GM12878 (cell line): ENCODE results near the gene PRELID2. TPM values are rescaled to one million over a fixed set of nuclear protein-coding genes. Genes with fewer than 3 reads are reported as not detected.
"Not testable (repeated sequence)": the region's sequence is repeated elsewhere in the genome, so short reads cannot be mapped to it uniquely, and the experiment has no call there.

Experiments
- ATAC-seq: fragments of 200-7000 bp; cut with Tn5 transposase; 3 replicates; pipeline ENCODE4 v1.9.1; 2020; ENCODE audit warnings: mild to moderate bottlenecking, moderate library complexity
- BruUV-seq: library from RNA; stranded (reverse); fragments of 400-500 nt; replicated peaks from 2 replicates; lab custom pipeline; 2021; lab: Mats Ljungman, UMichigan
- CTCF ChIA-PET: fragments of 300-600 bp; sonication (Branson Sonifier 250); formaldehyde crosslinking; extraction: SDS; loops from one replicate; lab custom pipeline; 2021; ENCODE audit warnings: inconsistent platforms; lab: Yijun Ruan, JAX
- POLR2A ChIA-PET: fragments of 350-600 bp; formaldehyde crosslinking; extraction: SDS; loops from one replicate; lab custom pipeline; 2021; ENCODE audit warnings: inconsistent platforms; lab: Charles Lee
- RAD21 ChIA-PET: fragments of 300-600 bp; sonication (Branson Sonifier 250); formaldehyde crosslinking; loops from one replicate; lab custom pipeline; 2023; ENCODE audit warnings: antibody characterized with exemption; ENCODE audit not compliant: unreplicated experiment; lab: Charles Lee
- SMC1A ChIA-PET: fragments of 300-600 bp; sonication (Branson Sonifier 250); formaldehyde crosslinking; loops from one replicate; lab custom pipeline; 2023; ENCODE audit not compliant: unreplicated experiment, uncharacterized antibody; lab: Charles Lee
- DNase-seq: peaks from one replicate; pipeline ENCODE4 v3.0.0-alpha.2; 2011; ENCODE audit warnings: low read depth, low spot score
- FAIRE-seq: peaks from 3 replicates; lab custom pipeline; 2011; peaks lifted over from hg19 to GRCh38; lab: Jason Lieb, UNC
- H2AFZ ChIP-seq: 2 replicates; pipeline ENCODE4 v1.6.0; 2011; ENCODE audit warnings: low read depth, low read length, control low read depth; ENCODE audit not compliant: control insufficient read depth
- H3K27ac ChIP-seq: 2 replicates; pipeline ENCODE4 v1.5.1; 2011; ENCODE audit warnings: control low read depth; ENCODE audit not compliant: control insufficient read depth, insufficient read depth
- H3K27me3 ChIP-seq, 2 experiments: replicated peaks in 1 of 2; 2 replicates each; pipeline versions ENCODE4 v1.6.0 to v1.6.1; 2011; ENCODE audit warnings: low read length in 1 of 2; ENCODE audit not compliant: control insufficient read depth in 2 of 2, insufficient read depth in 2 of 2
- H3K36me3 ChIP-seq, 2 experiments: 2 replicates each; pipeline ENCODE4 v1.5.1; 2011; ENCODE audit warnings: low read length in 1 of 2; ENCODE audit not compliant: control insufficient read depth in 2 of 2, insufficient read depth in 2 of 2
- H3K4me1 ChIP-seq: 2 replicates; pipeline ENCODE4 v1.6.1; 2011; ENCODE audit warnings: mild to moderate bottlenecking, low read length, moderate library complexity, mixed read lengths; ENCODE audit not compliant: control insufficient read depth, insufficient read depth
- H3K4me2 ChIP-seq: 2 replicates; pipeline ENCODE4 v1.6.0; 2011; ENCODE audit warnings: control low read depth; ENCODE audit not compliant: control insufficient read depth, insufficient read depth
- H3K4me3 ChIP-seq: fragments of 200-600 bp; sonication (generic); 2 replicates; pipeline ENCODE4 v1.5.1; 2016
- H3K79me2 ChIP-seq: 2 replicates; pipeline ENCODE4 v1.6.0; 2011; ENCODE audit warnings: low read length; ENCODE audit not compliant: control insufficient read depth, insufficient read depth
- H3K9ac ChIP-seq: 2 replicates; pipeline ENCODE4 v1.8.0; 2011; ENCODE audit warnings: low read length, control low read depth, mixed read lengths; ENCODE audit not compliant: control insufficient read depth, insufficient read depth
- H3K9me3 ChIP-seq: replicated peaks from 3 replicates; pipeline ENCODE4 v1.5.1; 2011; ENCODE audit warnings: mild to moderate bottlenecking, low read length; ENCODE audit not compliant: control insufficient read depth, insufficient read depth
- H4K20me1 ChIP-seq: 2 replicates; pipeline ENCODE4 v1.6.0; 2011; ENCODE audit not compliant: control insufficient read depth, insufficient read depth
- BACH1 ChIP-seq: fragments of 450-650 bp; IDR thresholded peaks from 2 replicates; pipeline ENCODE4 v1.6.1; 2017; ENCODE audit warnings: mild to moderate bottlenecking, borderline replicate concordance
- CEBPB ChIP-seq, 2 experiments: fragments of 150-350 bp in 1 of 2; IDR thresholded peaks; 2 replicates each; pipeline ENCODE4 v1.6.1; 2012 to 2014; ENCODE audit warnings: low read depth in 2 of 2, low read length in 2 of 2, borderline replicate concordance in 1 of 2, inconsistent platforms in 1 of 2
- CHD4 ChIP-seq: fragments of 200-600 bp; sonication (generic); IDR thresholded peaks from 2 replicates; pipeline ENCODE4 v1.6.1; 2016; ENCODE audit warnings: mild to moderate bottlenecking
- IRF4 ChIP-seq: IDR thresholded peaks from 2 replicates; pipeline ENCODE4 v1.6.1; 2011; ENCODE audit warnings: low read depth, low read length
- JUND ChIP-seq: IDR thresholded peaks from 2 replicates; pipeline ENCODE4 v1.6.1; 2012; ENCODE audit warnings: low read depth, mild to moderate bottlenecking, low read length, improper control_type of control experiment, moderate library complexity
- NFXL1 ChIP-seq: fragments of 450-650 bp; IDR thresholded peaks from 2 replicates; pipeline ENCODE4 v1.6.1; 2017; ENCODE audit warnings: antibody characterized with exemption, mild to moderate bottlenecking, borderline replicate concordance
- NFYA ChIP-seq: IDR thresholded peaks from 2 replicates; pipeline ENCODE4 v1.6.1; 2011; ENCODE audit warnings: low read depth, mild to moderate bottlenecking, low read length, improper control_type of control experiment, borderline replicate concordance
- PKNOX1 ChIP-seq: fragments of 450-650 bp; IDR thresholded peaks from 2 replicates; pipeline ENCODE4 v1.6.1; 2016; ENCODE audit warnings: mild to moderate bottlenecking
- YY1 ChIP-seq: IDR thresholded peaks from 2 replicates; pipeline ENCODE4 v1.6.1; 2011; ENCODE audit warnings: low read depth, mild to moderate bottlenecking, low read length
- ZBTB11 ChIP-seq: fragments of 450-650 bp; formaldehyde crosslinking; IDR thresholded peaks from 2 replicates; pipeline ENCODE4 v1.5.0; 2022; ENCODE audit warnings: mild to moderate bottlenecking, missing genetic modification characterization
- WGBS: methylation state at CpG from one replicate; pipeline ENCODE4 v1.1.6; 2016; ENCODE audit warnings: low lambda C conversion rate; ENCODE audit not compliant: insufficient replicate concordance, insufficient coverage; ENCODE audit errors: missing lambda C conversion rate; 5-methylcytosine and 5-hydroxymethylcytosine counted together
- in situ Hi-C: fragments of 300-500 bp; cut with MboI; formaldehyde crosslinking; loops from 9 replicates; pipeline ENCODE4 v1.14.3; 2018; ENCODE audit warnings: mixed read lengths
- intact Hi-C: fragments of 100-400 bp; cut with micrococcal nuclease; formaldehyde crosslinking; loops from one replicate; pipeline ENCODE4 v1.14.2; 2022; ENCODE audit not compliant: unreplicated experiment
- polyA plus RNA-seq, 11 experiments: library from polyadenylated mRNA; depleted of rRNA in 4 of 11; unstranded in 6 of 11; stranded (reverse) in 5 of 11; fragments of >200 nt; fragmentation: Nextera tagmentation in 4 of 11; fragmentation: Illumina TruSeq in 1 of 11; extraction: Ambion mirVana in 4 of 11; extraction: Trizol in 1 of 11; gene quantifications; 1 replicate in 1 of 11; 2 replicates in 10 of 11; pipeline versions ENCODE4 v1.2.1 to v1.2.3, GENCODE V29; 2011 to 2016; ENCODE audit warnings: inconsistent platforms in 2 of 11, missing spikeins in 2 of 11, low read depth in 1 of 11
- total RNA-seq, 4 experiments: library from RNA; depleted of rRNA in 3 of 4; stranded (reverse); fragments of >200 nt in 3 of 4; fragmentation: Illumina TruSeq in 1 of 4; extraction: Trizol in 1 of 4; gene quantifications; 2 replicates each; pipeline versions ENCODE4 v1.2.1 to v1.2.3, GENCODE V29; 2013 to 2021

The PRELID2 gene
- total and polyA plus RNA-seq, 10 of the 15 experiments (the other 5 are each of a cell fraction or from before 2014, with no cell fraction given), result 0.07 to 0.31 (median 0.13) TPM; not detected in 5

GRCh38 chr5:145838276-145838675 is 3.1 kb upstream of the PRELID2 start:
- CTCF ChIA-PET, result interaction anchor here (1.3 to 2.9 kb wide), 2 partner anchors 10 to 12 kb away, joined by 3 to 10 read pairs; no protein-coding TSS in a partner anchor
- no peaks in the 10 kb centered on the region; a peak in 2 of 4 replicates for H3K27me3 ChIP-seq
- WGBS, result 32% methylated on average over 6 of the region's 6 CpGs
- no peaks in the 10 kb centered on the region for H3K4me1 ChIP-seq
- H3K27ac ChIP-seq, result no peak overlapping the region
- FAIRE-seq, result no peak
- H3K9me3 ChIP-seq, result no peaks in the 10 kb centered on the region
- in situ Hi-C loops, result no loop called here
- DNase-seq, result no peak
- RAD21 ChIA-PET, result no interaction called here
- POLR2A ChIA-PET, result no interaction called here
- H3K4me3 ChIP-seq, result no peak overlapping the region
- no peak overlapping the region for H3K4me2 ChIP-seq
- TF ChIP-seq ZBTB11 (CRISPR knock-in tag), result no peak
- TF ChIP-seq BACH1, result no peak
- TF ChIP-seq CHD4, result no peak
- TF ChIP-seq IRF4, result no peak
- TF ChIP-seq YY1, result no peak
- no peak for TF ChIP-seq CEBPB (IDR thresholded peaks at IDR 0.05; ENCODE audit: borderline replicate concordance in 1 of 2, low read depth in 2 of 2, low read length in 2 of 2)
- TF ChIP-seq JUND, result no peak
- no peak for TF ChIP-seq PKNOX1
- no peak for TF ChIP-seq NFYA
- TF ChIP-seq NFXL1, result no peak
- ATAC-seq, result no peak
- H3K79me2 ChIP-seq, result no peaks in the 10 kb centered on the region
- H2AFZ ChIP-seq, result no peak overlapping the region
- no peak overlapping the region for H3K9ac ChIP-seq
- H4K20me1 ChIP-seq, result no peaks in the 10 kb centered on the region
- H3K36me3 ChIP-seq, result no peaks in the 10 kb centered on the region
- intact Hi-C loops, result no loop called here
- SMC1A ChIA-PET, result interaction anchor here (1.0 kb wide), 1 partner anchor 11 kb away, joined by 3 read pairs; no protein-coding TSS in a partner anchor
- BruUV-seq, result no TSS peak

DNA sequence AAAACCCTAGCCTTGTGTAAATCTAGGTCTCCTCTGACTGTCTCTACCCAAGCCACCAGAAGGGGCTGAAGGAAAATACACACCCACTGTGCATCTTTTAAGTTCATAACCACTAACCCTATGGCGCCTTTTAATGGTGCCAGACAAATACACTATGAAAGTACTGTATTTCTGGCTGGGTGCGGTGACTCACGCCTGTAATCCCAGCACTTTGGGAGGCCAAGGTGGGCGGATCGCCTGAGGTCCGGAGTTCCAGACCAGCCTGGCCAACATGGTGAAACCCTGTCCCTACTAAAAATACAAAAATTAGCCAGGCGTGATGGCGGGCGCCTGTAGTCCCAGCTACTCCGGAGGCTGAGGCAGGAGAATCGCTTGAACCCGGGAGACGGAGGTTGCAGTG is 1.1 kb upstream of the PRELID2 start:
- ChIA-PET CTCF (interaction anchor here (2.9 kb wide), 1 partner anchor 10 kb away, joined by 10 read pairs; no protein-coding TSS in a partner anchor), SMC1A (interaction anchor here (1.0 kb wide), 1 partner anchor 14 kb away, joined by 3 read pairs; no protein-coding TSS in a partner anchor)
- H3K4me1 ChIP-seq, H3K9ac ChIP-seq, ATAC-seq, POLR2A ChIA-PET, FAIRE-seq, H4K20me1 ChIP-seq, H3K4me2 ChIP-seq, RAD21 ChIA-PET, H3K27ac ChIP-seq, H3K36me3 ChIP-seq, BruUV-seq, intact Hi-C loops, H3K4me3 ChIP-seq, H3K27me3 ChIP-seq, H3K9me3 ChIP-seq, H2AFZ ChIP-seq, in situ Hi-C loops, DNase-seq, H3K79me2 ChIP-seq: not testable (repeated sequence)
- WGBS, result 93% methylated on average over 7 of the region's 13 CpGs
